Mesenchymal stem cell (in vitro differentiated cells and primary cell): ENCODE data around the gene ALG9.

Experiments
- DNase-seq: peaks from one replicate; pipeline ENCODE4 v3.0.0-alpha.2; 2013
- H2AFZ ChIP-seq: one replicate; pipeline ENCODE4 v1.6.1; 2013; ENCODE audit warnings: low read depth, mild to moderate bottlenecking, control low read depth, inconsistent platforms, low read length, moderate library complexity
- H2AK5ac ChIP-seq: 2 replicates; pipeline ENCODE4 v1.6.1; 2013; ENCODE audit warnings: low read length, moderate library complexity, mild to moderate bottlenecking, inconsistent platforms; ENCODE audit not compliant: severe bottlenecking
- H2BK120ac ChIP-seq: one replicate; pipeline ENCODE4 v1.6.1; 2013; ENCODE audit warnings: low read depth, mild to moderate bottlenecking, inconsistent platforms, low read length, moderate library complexity
- H2BK12ac ChIP-seq, 2 experiments: one replicate each; pipeline ENCODE4 v1.6.1; 2013; ENCODE audit warnings: inconsistent platforms in 2 of 2, low read length in 2 of 2, mild to moderate bottlenecking in 2 of 2, moderate library complexity in 2 of 2, control low read depth in 1 of 2
- H2BK15ac ChIP-seq: one replicate; pipeline ENCODE4 v1.6.1; 2013; ENCODE audit warnings: mild to moderate bottlenecking, low read depth, inconsistent platforms; ENCODE audit not compliant: poor library complexity, severe bottlenecking
- H2BK5ac ChIP-seq: 2 replicates; pipeline ENCODE4 v1.6.1; 2013; ENCODE audit warnings: low read depth, mild to moderate bottlenecking, low read length, control low read depth, inconsistent platforms; ENCODE audit not compliant: poor library complexity, severe bottlenecking
- H3K14ac ChIP-seq, 2 experiments: one replicate each; pipeline ENCODE4 v1.6.1; 2013; ENCODE audit warnings: inconsistent platforms in 2 of 2, low read length in 2 of 2, control low read depth in 1 of 2, mild to moderate bottlenecking in 1 of 2, moderate library complexity in 1 of 2
- H3K18ac ChIP-seq, 2 experiments: one replicate each; pipeline ENCODE4 v1.6.1; 2013; ENCODE audit warnings: inconsistent platforms in 2 of 2, low read length in 2 of 2, control low read depth in 1 of 2, low read depth in 1 of 2, mild to moderate bottlenecking in 1 of 2
- H3K23ac ChIP-seq, 2 experiments: one replicate each; pipeline ENCODE4 v1.6.1; 2013; ENCODE audit warnings: inconsistent platforms in 2 of 2, low read length in 2 of 2, mild to moderate bottlenecking in 2 of 2, moderate library complexity in 2 of 2, control low read depth in 1 of 2
- H3K27ac ChIP-seq: 2 replicates; pipeline ENCODE4 v1.5.1; 2013; ENCODE audit warnings: mild to moderate bottlenecking, moderate library complexity, low read length, control low read depth, inconsistent platforms; ENCODE audit not compliant: poor library complexity, severe bottlenecking
- H3K27me3 ChIP-seq, 2 experiments: 2 replicates each; pipeline versions ENCODE4 v1.6.1 to v1.7.0; 2013; ENCODE audit warnings: low read length in 2 of 2, mild to moderate bottlenecking in 2 of 2, moderate library complexity in 2 of 2, control low read depth in 1 of 2, inconsistent platforms in 1 of 2; ENCODE audit not compliant: control insufficient read depth in 1 of 2, insufficient read depth in 1 of 2
- H3K36me3 ChIP-seq, 2 experiments: 2 replicates each; pipeline versions ENCODE4 v1.6.1 to v1.7.0; 2013; ENCODE audit warnings: low read length in 2 of 2, control low read depth in 1 of 2, inconsistent platforms in 1 of 2, low read depth in 1 of 2, mild to moderate bottlenecking in 1 of 2; ENCODE audit not compliant: insufficient read depth in 2 of 2, control insufficient read depth in 1 of 2
- H3K4ac ChIP-seq, 2 experiments: one replicate each; pipeline ENCODE4 v1.6.1; 2013; ENCODE audit warnings: inconsistent platforms in 2 of 2, low read length in 2 of 2, mild to moderate bottlenecking in 2 of 2, moderate library complexity in 2 of 2, control low read depth in 1 of 2, low read depth in 1 of 2
- H3K4me1 ChIP-seq: 2 replicates; pipeline ENCODE4 v1.6.1; 2013; ENCODE audit warnings: low read depth, low read length, control low read depth; ENCODE audit not compliant: control insufficient read depth, insufficient read depth
- H3K4me2 ChIP-seq: 2 replicates; pipeline ENCODE4 v1.6.1; 2013; ENCODE audit warnings: low read length, mild to moderate bottlenecking, inconsistent platforms; ENCODE audit not compliant: poor library complexity, severe bottlenecking
- H3K4me3 ChIP-seq, 2 experiments: 2 replicates each; pipeline versions ENCODE4 v1.5.1 to v1.7.0; 2013; ENCODE audit warnings: low read length in 2 of 2, mild to moderate bottlenecking in 2 of 2, control low read depth in 1 of 2, low read depth in 1 of 2; ENCODE audit not compliant: insufficient read depth in 1 of 2
- H3K79me1 ChIP-seq: replicated peaks from 2 replicates; pipeline ENCODE4 v1.6.1; 2013; ENCODE audit warnings: mild to moderate bottlenecking, control low read depth, low read length, inconsistent platforms; ENCODE audit not compliant: poor library complexity, severe bottlenecking
- H3K9ac ChIP-seq: 2 replicates; pipeline ENCODE4 v1.7.0; 2013; ENCODE audit warnings: mild to moderate bottlenecking, low read length, moderate library complexity
- H3K9me3 ChIP-seq: 2 replicates; pipeline ENCODE4 v1.7.0; 2013; ENCODE audit warnings: mild to moderate bottlenecking, low read length; ENCODE audit not compliant: control insufficient read depth
- H4K8ac ChIP-seq: one replicate; pipeline ENCODE4 v1.6.1; 2013; ENCODE audit warnings: inconsistent platforms, mild to moderate bottlenecking, low read length, moderate library complexity
- H4K91ac ChIP-seq: one replicate; pipeline ENCODE4 v1.6.1; 2013; ENCODE audit warnings: mild to moderate bottlenecking, low read length, inconsistent platforms
- WGBS: methylation state at CpG from one replicate; pipeline ENCODE4 v1.1.7; 2013; ENCODE audit warnings: mixed read lengths; 5-methylcytosine and 5-hydroxymethylcytosine counted together

ALG9 gene

GRCh38 chr11:111849631-111850030 lies 21.8 kb downstream of the ALG9 start:
- Histone ChIP-seq H2BK120ac (no peak overlapping the region), H3K4ac (no peak overlapping the region), H2AFZ (no peak overlapping the region), H2BK5ac (no peak overlapping the region), H4K91ac (no peak overlapping the region), H3K9ac (no peak overlapping the region), H3K9me3 (no peaks in the 10 kb centered on the region), H4K8ac (no peak overlapping the region), H2BK12ac (no peak overlapping the region), H3K23ac (no peak overlapping the region), H3K36me3 (peaks cover 5 to 40% of the 10 kb centered on the region in 2 experiments), H2BK15ac (no peak overlapping the region), H3K14ac (no peak overlapping the region), H3K27ac (no peak overlapping the region), H3K27me3 (no peaks in the 10 kb centered on the region), H3K79me1 (peaks cover 3% of the 10 kb centered on the region), H2AK5ac (no peak overlapping the region), H3K4me2 (no peak overlapping the region), H3K4me3 (no peak overlapping the region), H3K18ac (no peak overlapping the region), H3K4me1 (peaks cover 3% of the 10 kb centered on the region)
- WGBS: 100% methylated on average over 1 of the region's 3 CpGs
- no peak for DNase-seq

GRCh38 chr11:111846636-111847035 lies 24.7 kb downstream of the ALG9 start:
- Histone ChIP-seq H2AK5ac (no peak overlapping the region), H3K18ac (no peak overlapping the region), H3K14ac (no peak overlapping the region), H3K4ac (no peak overlapping the region), H4K91ac (no peak overlapping the region), H3K9ac (peak overlapping the region; percentile 57), H3K36me3 (peaks cover 0 to 39% of the 10 kb centered on the region in 2 experiments), H2BK5ac (no peak overlapping the region), H2BK120ac (no peak overlapping the region), H3K27me3 (no peaks in the 10 kb centered on the region), H3K79me1 (peaks cover 6% of the 10 kb centered on the region), H2AFZ (no peak overlapping the region), H2BK12ac (no peak overlapping the region), H4K8ac (no peak overlapping the region), H3K4me2 (no peak overlapping the region), H2BK15ac (no peak overlapping the region), H3K23ac (no peak overlapping the region), H3K4me3 (no peak overlapping the region), H3K27ac (peak overlapping the region; percentile 31), H3K9me3 (no peaks in the 10 kb centered on the region), H3K4me1 (peaks cover 3% of the 10 kb centered on the region)
- WGBS: 0% methylated on average over 1 of the region's 1 CpG
- DNase-seq: peak; percentile 70

GRCh38 chr11:111846063-111846462 lies 25.3 kb downstream of the ALG9 start:
- H2BK5ac ChIP-seq: no peak overlapping the region
- no peak overlapping the region for H2BK15ac ChIP-seq
- H2AFZ ChIP-seq: no peak overlapping the region
- H4K91ac ChIP-seq: no peak overlapping the region
- H3K4me3 ChIP-seq: no peak overlapping the region
- DNase-seq: peak; percentile 47
- peaks cover 6% of the 10 kb centered on the region for H3K79me1 ChIP-seq
- peaks cover 3% of the 10 kb centered on the region for H3K4me1 ChIP-seq
- H3K36me3 ChIP-seq: peaks cover 0 to 39% of the 10 kb centered on the region in 2 experiments
- H3K18ac ChIP-seq: no peak overlapping the region
- no peaks in the 10 kb centered on the region for H3K9me3 ChIP-seq
- H3K9ac ChIP-seq: peak overlapping the region; percentile 57
- H4K8ac ChIP-seq: no peak overlapping the region
- no peak overlapping the region for H2BK12ac ChIP-seq
- H3K27ac ChIP-seq: no peak overlapping the region
- no peak overlapping the region for H3K23ac ChIP-seq
- no peak overlapping the region for H3K14ac ChIP-seq
- H2AK5ac ChIP-seq: no peak overlapping the region
- H3K27me3 ChIP-seq: no peaks in the 10 kb centered on the region
- no peak overlapping the region for H2BK120ac ChIP-seq
- no peak overlapping the region for H3K4me2 ChIP-seq
- H3K4ac ChIP-seq: no peak overlapping the region
- WGBS: 60% methylated on average over 1 of the region's 2 CpGs

GRCh38 chr11:111845276-111846028 lies 25.9 kb downstream of the ALG9 start:
- peaks cover 3% of the 10 kb centered on the region for H3K4me1 ChIP-seq
- H3K4me3 ChIP-seq: no peak overlapping the region
- no peak overlapping the region for H2BK5ac ChIP-seq
- DNase-seq: peak; percentile 17
- H3K4ac ChIP-seq: no peak overlapping the region
- no peak overlapping the region for H2BK12ac ChIP-seq
- H3K23ac ChIP-seq: no peak overlapping the region
- peaks cover 4% of the 10 kb centered on the region for H3K79me1 ChIP-seq
- H2BK120ac ChIP-seq: no peak overlapping the region
- H2BK15ac ChIP-seq: no peak overlapping the region
- H3K9ac ChIP-seq: no peak overlapping the region
- H3K18ac ChIP-seq: no peak overlapping the region
- H2AK5ac ChIP-seq: no peak overlapping the region
- H3K14ac ChIP-seq: no peak overlapping the region
- 94% methylated on average over 4 of the region's 7 CpGs for WGBS
- H2AFZ ChIP-seq: no peak overlapping the region
- H4K8ac ChIP-seq: no peak overlapping the region
- no peak overlapping the region for H3K27ac ChIP-seq
- H4K91ac ChIP-seq: no peak overlapping the region
- peaks cover 0 to 35% of the 10 kb centered on the region in 2 experiments for H3K36me3 ChIP-seq
- no peak overlapping the region for H3K4me2 ChIP-seq
- H3K9me3 ChIP-seq: no peaks in the 10 kb centered on the region
- H3K27me3 ChIP-seq: no peaks in the 10 kb centered on the region
